ENCODE results near the gene VPS11. TPM values are rescaled to one million over a fixed set of nuclear protein-coding genes. Genes with fewer than 3 reads are reported as not detected.

Gene VPS11
- total RNA-seq, 1 donor from 2014 or later = 10.4 TPM

GRCh38 chr11:119021631-119022030 lies 46.0 kb upstream of the VPS11 start:
- H3K4me2 ChIP-seq = no peak overlapping the region
- Mint-ChIP-seq H3K4me3 (peak overlapping the region; percentile 46), H3K27ac (peak overlapping the region; percentile 72), H3K27me3 (ENCODE audit: insufficient read depth, low read depth) (peaks cover 6% of the 10 kb centered on the region), H3K4me1 (peaks cover 19% of the 10 kb centered on the region), H3K36me3 (peaks cover 22% of the 10 kb centered on the region), H3K9me3 (no peaks in the 10 kb centered on the region)
- H3K27ac ChIP-seq = no peak overlapping the region
- peaks cover 64% of the 10 kb centered on the region for H3F3A ChIP-seq (ENCODE audit: low read depth)
- TF ChIP-seq EZH2 (IDR thresholded peaks at IDR 0.05) (no peak), EZH2phosphoT487 (IDR thresholded peaks at IDR 0.05) (no peak), CTCF (IDR thresholded peaks at IDR 0.05) (no peak)
- no peaks in the 10 kb centered on the region for H3K9me3 ChIP-seq (ENCODE audit: low read depth)
- peaks cover 27% of the 10 kb centered on the region for H4K20me1 ChIP-seq (ENCODE audit: low read depth)
- H2AFZ ChIP-seq (replicated peaks) = no peak overlapping the region
- H3K36me3 ChIP-seq = peaks cover 4% of the 10 kb centered on the region
- H3K9ac ChIP-seq = no peak overlapping the region
- DNase-seq (ENCODE audit: low spot score) = no peak
- H3K27me3 ChIP-seq = no peaks in the 10 kb centered on the region
- H3K79me2 ChIP-seq (ENCODE audit: low read depth) = peaks cover 51% of the 10 kb centered on the region
- H3K4me1 ChIP-seq = peaks cover 13% of the 10 kb centered on the region
- no peak overlapping the region for H3K4me3 ChIP-seq

GRCh38 chr11:119023741-119024140 lies 43.9 kb upstream of the VPS11 start:
- H3F3A ChIP-seq (ENCODE audit: low read depth) = peaks cover 44% of the 10 kb centered on the region
- Mint-ChIP-seq H3K36me3 (peaks cover 26% of the 10 kb centered on the region), H3K9me3 (no peaks in the 10 kb centered on the region), H3K27ac (no peak overlapping the region), H3K4me3 (no peak overlapping the region), H3K27me3 (ENCODE audit: insufficient read depth, low read depth) (peaks cover 4% of the 10 kb centered on the region), H3K4me1 (peaks cover 17% of the 10 kb centered on the region)
- H3K27me3 ChIP-seq = no peaks in the 10 kb centered on the region
- H3K4me2 ChIP-seq = no peak overlapping the region
- H3K9ac ChIP-seq = no peak overlapping the region
- H3K4me3 ChIP-seq = no peak overlapping the region
- H3K4me1 ChIP-seq = peaks cover 7% of the 10 kb centered on the region
- no peaks in the 10 kb centered on the region for H3K9me3 ChIP-seq (ENCODE audit: low read depth)
- TF ChIP-seq EZH2 (IDR thresholded peaks at IDR 0.05) (no peak), CTCF (IDR thresholded peaks at IDR 0.05) (no peak), EZH2phosphoT487 (IDR thresholded peaks at IDR 0.05) (no peak)
- H3K79me2 ChIP-seq (ENCODE audit: low read depth) = peaks cover 48% of the 10 kb centered on the region
- H2AFZ ChIP-seq (replicated peaks) = no peak overlapping the region
- H3K36me3 ChIP-seq = peaks cover 4% of the 10 kb centered on the region
- no peak overlapping the region for H3K27ac ChIP-seq
- no peak for DNase-seq (ENCODE audit: low spot score)
- H4K20me1 ChIP-seq (ENCODE audit: low read depth) = peaks cover 23% of the 10 kb centered on the region

GRCh38 chr11:119024430-119025098 lies 43.1 kb upstream of the VPS11 start:
- Histone ChIP-seq H4K20me1 (ENCODE audit: low read depth) (peaks cover 29% of the 10 kb centered on the region), H3K27ac (peak overlapping the region; percentile 37), H3K4me2 (no peak overlapping the region), H2AFZ (replicated peaks) (no peak overlapping the region), H3F3A (ENCODE audit: low read depth) (peaks cover 46% of the 10 kb centered on the region), H3K27me3 (no peaks in the 10 kb centered on the region), H3K9ac (no peak overlapping the region), H3K9me3 (ENCODE audit: low read depth) (no peaks in the 10 kb centered on the region), H3K79me2 (ENCODE audit: low read depth) (peaks cover 48% of the 10 kb centered on the region), H3K4me3 (no peak overlapping the region), H3K36me3 (peaks cover 4% of the 10 kb centered on the region), H3K4me1 (peaks cover 15% of the 10 kb centered on the region)
- TF ChIP-seq EZH2phosphoT487 (IDR thresholded peaks at IDR 0.05) (no peak), EZH2 (IDR thresholded peaks at IDR 0.05) (no peak), CTCF (IDR thresholded peaks at IDR 0.05) (no peak)
- peak overlapping the region; percentile 68 for H3K27ac Mint-ChIP-seq
- DNase-seq (ENCODE audit: low spot score) = no peak
- peaks cover 22% of the 10 kb centered on the region for H3K4me1 Mint-ChIP-seq
- peak overlapping the region; percentile 56 for H3K4me3 Mint-ChIP-seq
- H3K27me3 Mint-ChIP-seq (ENCODE audit: insufficient read depth, low read depth) = peaks cover 4% of the 10 kb centered on the region
- no peaks in the 10 kb centered on the region for H3K9me3 Mint-ChIP-seq
- peaks cover 29% of the 10 kb centered on the region for H3K36me3 Mint-ChIP-seq

Data from neural progenitor cell (in vitro differentiated cells).